Liver (tissue), 9 donors: Measurements from ENCODE around the gene WLS. TPM values are rescaled to one million over a fixed set of nuclear protein-coding genes. Genes with fewer than 3 reads are reported as not detected.

Source experiments
- DNase-seq: peaks from one replicate; pipeline ENCODE4 v3.0.0-alpha.2; 2017; ENCODE audit warnings: low spot score
- H3K27ac ChIP-seq, 2 donors: one replicate each; pipeline ENCODE4 v1.7.0; 2013; ENCODE audit warnings: inconsistent platforms in 2 of 2, low read length in 2 of 2, control low read depth in 1 of 2, low read depth in 1 of 2, mild to moderate bottlenecking in 1 of 2
- H3K27me3 ChIP-seq, 4 donors: one replicate each; pipeline versions ENCODE4 v1.6.1 to v1.7.0; 2013; ENCODE audit warnings: low read length in 3 of 4, inconsistent platforms in 1 of 4, mild to moderate bottlenecking in 1 of 4, moderate library complexity in 1 of 4; ENCODE audit not compliant: control insufficient read depth in 4 of 4, insufficient read depth in 4 of 4
- H3K36me3 ChIP-seq, 4 donors: one replicate each; pipeline versions ENCODE4 v1.6.1 to v1.7.0; 2013; ENCODE audit warnings: low read length in 3 of 4, mild to moderate bottlenecking in 3 of 4, low read depth in 1 of 4, moderate library complexity in 1 of 4; ENCODE audit not compliant: control insufficient read depth in 4 of 4, insufficient read depth in 3 of 4
- H3K4me1 ChIP-seq, 4 donors: one replicate each; pipeline versions ENCODE4 v1.6.1 to v1.7.0; 2013; ENCODE audit warnings: low read length in 3 of 4, mild to moderate bottlenecking in 3 of 4, moderate library complexity in 1 of 4; ENCODE audit not compliant: control insufficient read depth in 4 of 4, insufficient read depth in 4 of 4
- H3K4me3 ChIP-seq, 3 donors: one replicate each; pipeline versions ENCODE4 v1.6.1 to v1.7.0; 2013; ENCODE audit warnings: low read length in 3 of 3, control low read depth in 1 of 3, low read depth in 1 of 3, mild to moderate bottlenecking in 1 of 3
- H3K9ac ChIP-seq, 2 donors: one replicate each; pipeline ENCODE4 v1.7.0; 2013; ENCODE audit warnings: low read length in 2 of 2, mild to moderate bottlenecking in 2 of 2, moderate library complexity in 2 of 2, control low read depth in 1 of 2, low read depth in 1 of 2
- H3K9me3 ChIP-seq, 4 donors: one replicate each; pipeline versions ENCODE4 v1.6.1 to v1.7.0; 2013; ENCODE audit warnings: low read length in 3 of 4; ENCODE audit not compliant: control insufficient read depth in 4 of 4
- ATF3 ChIP-seq: IDR thresholded peaks from 2 replicates; pipeline ENCODE4 v1.6.1; 2016; ENCODE audit warnings: antibody characterized with exemption
- CTCF ChIP-seq: fragments of 150-350 bp; IDR thresholded peaks from 2 replicates; pipeline ENCODE4 v1.5.1; 2017; ENCODE audit warnings: improper control_type of control experiment, low read depth, low read length; ENCODE audit not compliant: missing input control
- EGR1 ChIP-seq, 2 donors: IDR thresholded peaks; 2 replicates each; pipeline ENCODE4 v1.6.1; 2016 to 2018; ENCODE audit warnings: antibody characterized with exemption in 2 of 2, low read depth in 2 of 2
- HNF4G ChIP-seq: IDR thresholded peaks from 2 replicates; pipeline ENCODE4 v1.6.1; 2016; ENCODE audit warnings: antibody characterized with exemption
- JUND ChIP-seq, 2 donors: IDR thresholded peaks; 2 replicates each; pipeline ENCODE4 v1.6.1; 2016; ENCODE audit warnings: antibody characterized with exemption in 2 of 2
- NR2F2 ChIP-seq: IDR thresholded peaks from 2 replicates; pipeline ENCODE4 v1.6.1; 2016; ENCODE audit warnings: antibody characterized with exemption
- RAD21 ChIP-seq, 2 donors: IDR thresholded peaks; 2 replicates each; pipeline ENCODE4 v1.6.1; 2016; ENCODE audit warnings: antibody characterized with exemption in 2 of 2, mild to moderate bottlenecking in 2 of 2
- REST ChIP-seq: IDR thresholded peaks from 2 replicates; pipeline ENCODE4 v1.6.1; 2016; ENCODE audit warnings: antibody characterized with exemption, mild to moderate bottlenecking
- RXRA ChIP-seq, 2 donors: IDR thresholded peaks; 2 replicates each; pipeline ENCODE4 v1.6.1; 2017 to 2018; ENCODE audit warnings: antibody characterized with exemption in 2 of 2, mild to moderate bottlenecking in 1 of 2
- SP1 ChIP-seq: IDR thresholded peaks from 2 replicates; pipeline ENCODE4 v1.6.1; 2018; ENCODE audit warnings: antibody characterized with exemption, mild to moderate bottlenecking
- TAF1 ChIP-seq: conservative IDR thresholded peaks from 2 replicates; pipeline ENCODE4 v1.6.1; 2016; ENCODE audit warnings: antibody characterized with exemption, mild to moderate bottlenecking
- YY1 ChIP-seq: IDR thresholded peaks from 2 replicates; pipeline ENCODE4 v1.6.1; 2016; ENCODE audit warnings: antibody characterized with exemption, mild to moderate bottlenecking
- WGBS: extraction: QIAGEN DNeasy Blood & Tissue Kit; methylation state at CpG from one replicate; pipeline ENCODE4 v1.1.7; 2013; 5-methylcytosine and 5-hydroxymethylcytosine counted together
- polyA plus RNA-seq, 2 donors: library from polyadenylated mRNA; stranded (reverse) in 1 of 2; unstranded in 1 of 2; fragments of 200-250 nt in 1 of 2; fragments of >200 nt in 1 of 2; fragmentation: Nextera tagmentation in 1 of 2; extraction: Ambion mirVana in 1 of 2; gene quantifications; one replicate each; pipeline versions ENCODE4 v1.2.1 to v1.2.3, GENCODE V29; 2013 to 2015
- total RNA-seq, 2 donors: library from RNA; depleted of rRNA; stranded (reverse); fragments of >200 nt; gene quantifications; one replicate each; pipeline ENCODE4 v1.2.3, GENCODE V29; 2014
- donor health status: healthy.
- donor health status: healthy.
- donor health status: healthy.
- donor health status: healthy.
- donor health status: healthy.

The WLS gene
- total and polyA plus RNA-seq, 4 donors: 3.2 to 12.5 (median 7.7) TPM

DNA sequence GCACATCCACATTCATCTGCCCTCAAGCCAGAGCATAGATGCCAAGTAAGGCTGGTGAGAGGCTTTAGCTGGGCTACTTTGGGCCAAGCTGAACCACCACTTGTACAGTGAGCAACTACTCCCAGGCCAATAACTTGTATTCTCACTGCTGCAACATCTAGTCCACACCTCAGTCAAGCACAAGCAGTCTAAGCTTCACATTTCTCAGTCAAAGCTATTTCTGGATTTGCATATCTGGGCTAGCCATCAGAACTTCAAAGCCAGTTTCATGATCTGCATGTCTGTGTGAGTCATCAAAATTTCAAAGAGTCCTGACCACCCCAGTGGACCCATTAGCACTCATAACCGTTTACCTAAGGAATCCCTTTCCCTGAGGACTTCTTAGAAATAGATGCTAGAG is 104.2 kb downstream of the WLS start:
- no peak for DNase-seq
- H3K27ac ChIP-seq: no peak overlapping the region
- no peaks in the 10 kb centered on the region for H3K4me1 ChIP-seq
- peaks cover 0 to 3% (median under 1%) of the 10 kb centered on the region in 4 donors for H3K36me3 ChIP-seq
- TF ChIP-seq EGR1 (IDR thresholded peaks at IDR 0.05; ENCODE audit: low read depth in 2 of 2): no peak
- no peak for TF ChIP-seq JUND (IDR thresholded peaks at IDR 0.05)
- no peak for TF ChIP-seq ATF3
- H3K4me3 ChIP-seq: no peak overlapping the region
- H3K9me3 ChIP-seq: no peaks in the 10 kb centered on the region
- H3K27me3 ChIP-seq: no peaks in the 10 kb centered on the region
- H3K9ac ChIP-seq: no peak overlapping the region
- WGBS: 40% methylated on average over 1 of the region's 1 CpG

DNA sequence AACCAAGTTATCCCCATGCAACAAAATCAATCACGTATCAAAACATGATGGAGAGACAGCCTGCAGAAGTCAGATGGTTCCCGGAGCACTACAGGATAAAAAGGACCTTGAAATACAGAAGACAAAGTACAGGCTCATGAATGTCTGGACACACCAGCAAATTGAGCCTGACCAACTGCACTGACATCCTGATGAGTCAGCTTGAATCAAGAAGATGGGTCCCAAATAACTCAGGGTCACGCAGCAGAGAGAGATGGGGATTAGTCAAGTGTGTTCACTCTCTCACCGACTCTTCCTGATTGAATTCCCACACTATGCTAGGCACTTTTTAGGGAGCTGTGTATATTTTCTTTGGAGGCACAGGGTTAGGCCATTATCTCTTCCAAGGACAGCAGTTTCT is 110.8 kb downstream of the WLS start:
- no peak overlapping the region for H3K9ac ChIP-seq
- H3K27ac ChIP-seq: no peak overlapping the region
- TF ChIP-seq SP1: no peak
- no peak for TF ChIP-seq RXRA (IDR thresholded peaks at IDR 0.05)
- TF ChIP-seq EGR1 (IDR thresholded peaks at IDR 0.05; ENCODE audit: low read depth in 2 of 2): no peak
- no peak for TF ChIP-seq HNF4G
- no peak for TF ChIP-seq TAF1
- TF ChIP-seq REST: no peak
- no peak overlapping the region for H3K4me3 ChIP-seq
- no peaks in the 10 kb centered on the region for H3K9me3 ChIP-seq
- H3K27me3 ChIP-seq: no peaks in the 10 kb centered on the region
- peaks cover 0 to 3% (median under 1%) of the 10 kb centered on the region in 4 donors for H3K36me3 ChIP-seq
- peaks cover 0 to 8% (median 0%) of the 10 kb centered on the region in 4 donors for H3K4me1 ChIP-seq
- WGBS: 87% methylated on average over 4 of the region's 4 CpGs
- DNase-seq: no peak

DNA sequence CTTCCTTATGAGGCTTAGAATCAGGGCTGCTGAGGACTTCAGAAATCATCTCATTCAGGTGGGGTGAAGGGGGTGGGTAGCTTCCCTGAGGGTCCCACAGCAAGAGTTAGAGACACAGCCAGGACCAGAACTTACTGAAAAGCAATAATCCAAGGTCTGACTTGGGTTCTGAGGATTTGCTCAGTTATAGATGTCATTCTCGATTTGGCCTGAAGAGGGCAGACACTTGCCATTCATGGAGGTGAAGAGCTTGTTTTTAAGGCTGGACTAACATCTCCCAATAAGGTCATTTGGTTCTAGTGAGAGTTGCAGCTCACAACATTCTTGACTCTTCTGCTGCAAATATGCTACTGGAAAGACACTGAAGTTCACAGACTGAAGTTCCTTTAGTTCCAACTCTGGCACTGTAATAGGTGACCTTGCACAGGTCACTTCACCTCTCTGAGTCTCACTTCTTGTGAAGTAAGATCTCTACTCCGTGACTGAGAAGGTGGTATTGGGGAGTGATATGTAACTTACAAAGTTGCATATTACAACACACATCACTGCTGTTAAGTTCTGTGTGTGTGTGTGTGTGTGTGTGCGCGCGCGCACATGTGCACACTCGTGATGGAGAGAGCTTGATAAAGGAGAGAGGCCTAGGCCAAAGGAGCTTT is 112.1 kb downstream of the WLS start:
- WGBS: 35% methylated on average over 7 of the region's 7 CpGs
- Histone ChIP-seq H3K9me3 (no peaks in the 10 kb centered on the region), H3K36me3 (peaks cover 0 to 2% (median 0%) of the 10 kb centered on the region in 4 donors), H3K27me3 (no peaks in the 10 kb centered on the region), H3K27ac (no peak overlapping the region), H3K4me3 (no peak overlapping the region), H3K4me1 (peaks cover 0 to 8% (median 0%) of the 10 kb centered on the region in 4 donors), H3K9ac (no peak overlapping the region)
- TF ChIP-seq RXRA (IDR thresholded peaks at IDR 0.05): peak; percentile 28 to 39
- peak; percentile 57 for TF ChIP-seq NR2F2
- peak; percentile 83 for TF ChIP-seq CTCF
- TF ChIP-seq YY1: no peak
- TF ChIP-seq RAD21 (IDR thresholded peaks at IDR 0.05): peak; percentile 99
- no peak for DNase-seq
